Measurements from ENCODE around the gene STAT3.

STAT3 gene

DNA sequence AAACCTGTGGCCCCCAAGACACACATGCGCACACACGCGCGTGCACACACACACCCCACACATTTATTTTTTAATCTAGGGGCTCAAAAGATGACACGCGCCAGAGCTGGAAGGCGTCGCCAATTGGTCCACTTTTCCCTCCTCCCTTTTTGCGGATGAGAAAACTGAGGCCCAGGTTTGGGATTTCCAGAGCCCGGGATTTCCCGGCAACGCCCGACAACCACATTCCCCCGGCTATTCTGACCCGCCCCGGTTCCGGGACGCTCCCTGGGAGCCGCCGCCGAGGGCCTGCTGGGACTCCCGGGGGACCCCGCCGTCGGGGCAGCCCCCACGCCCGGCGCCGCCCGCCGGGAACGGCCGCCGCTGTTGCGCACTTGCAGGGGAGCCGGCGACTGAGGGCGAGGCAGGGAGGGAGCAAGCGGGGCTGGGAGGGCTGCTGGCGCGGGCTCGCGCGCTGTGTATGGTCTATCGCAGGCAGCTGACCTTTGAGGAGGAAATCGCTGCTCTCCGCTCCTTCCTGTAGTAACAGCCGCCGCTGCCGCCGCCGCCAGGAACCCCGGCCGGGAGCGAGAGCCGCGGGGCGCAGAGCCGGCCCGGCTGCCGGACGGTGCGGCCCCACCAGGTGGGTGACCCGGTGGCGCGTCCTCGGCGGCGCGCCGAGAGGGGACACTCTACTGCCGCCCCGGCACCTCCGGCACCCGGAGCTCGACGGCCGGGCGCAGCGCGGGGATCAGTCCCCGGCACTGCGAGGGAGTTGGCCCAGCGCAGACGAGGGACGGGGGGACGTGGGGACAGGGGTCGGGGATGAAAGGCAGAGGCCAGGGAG lies 100.1 kb downstream of the STAT3 start, which contains the start of gene STAT5A:
Gene STAT5A, plus strand, starts transcription at position 522 of the 826 bp plus-strand sequence. CDS start 914 bp downstream, outside the sequence.
- H3K27ac ChIP-seq, result peak within 1 kb of the TSS; percentile 86 to 96
- peak within 1 kb of the TSS; percentile 95 for H3K4me3 ChIP-seq
- peak; percentile 96 for DNase-seq (ENCODE audit: low spot score)
- TF ChIP-seq, protein P1, sequence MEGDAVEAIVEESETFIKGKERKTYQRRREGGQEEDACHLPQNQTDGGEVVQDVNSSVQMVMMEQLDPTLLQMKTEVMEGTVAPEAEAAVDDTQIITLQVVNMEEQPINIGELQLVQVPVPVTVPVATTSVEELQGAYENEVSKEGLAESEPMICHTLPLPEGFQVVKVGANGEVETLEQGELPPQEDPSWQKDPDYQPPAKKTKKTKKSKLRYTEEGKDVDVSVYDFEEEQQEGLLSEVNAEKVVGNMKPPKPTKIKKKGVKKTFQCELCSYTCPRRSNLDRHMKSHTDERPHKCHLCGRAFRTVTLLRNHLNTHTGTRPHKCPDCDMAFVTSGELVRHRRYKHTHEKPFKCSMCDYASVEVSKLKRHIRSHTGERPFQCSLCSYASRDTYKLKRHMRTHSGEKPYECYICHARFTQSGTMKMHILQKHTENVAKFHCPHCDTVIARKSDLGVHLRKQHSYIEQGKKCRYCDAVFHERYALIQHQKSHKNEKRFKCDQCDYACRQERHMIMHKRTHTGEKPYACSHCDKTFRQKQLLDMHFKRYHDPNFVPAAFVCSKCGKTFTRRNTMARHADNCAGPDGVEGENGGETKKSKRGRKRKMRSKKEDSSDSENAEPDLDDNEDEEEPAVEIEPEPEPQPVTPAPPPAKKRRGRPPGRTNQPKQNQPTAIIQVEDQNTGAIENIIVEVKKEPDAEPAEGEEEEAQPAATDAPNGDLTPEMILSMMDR (IDR thresholded peaks at IDR 0.05), result no peak

- DNase-seq (ENCODE audit: low spot score), result peak; percentile 88
Observed at GRCh38 chr17:42287305-42287976, 100.8 kb downstream of the STAT3 start.

GRCh38 chr17:42286411-42287221 lies 101.6 kb downstream of the STAT3 start:
- H3K4me3 ChIP-seq, result peak overlapping the region; percentile 95
- TF ChIP-seq, protein P1 (IDR thresholded peaks at IDR 0.05), result no peak
- H3K27ac ChIP-seq, result peak overlapping the region; percentile 86 to 96
- DNase-seq (ENCODE audit: low spot score), result no peak

More at GRCh38 chr17:42287305-42287976, 100.8 kb downstream of the STAT3 start:
- peak overlapping the region; percentile 95 for H3K4me3 ChIP-seq
- H3K27ac ChIP-seq, result peak overlapping the region; percentile 86 to 96
- TF ChIP-seq, protein P1 (IDR thresholded peaks at IDR 0.05), result no peak

DNA sequence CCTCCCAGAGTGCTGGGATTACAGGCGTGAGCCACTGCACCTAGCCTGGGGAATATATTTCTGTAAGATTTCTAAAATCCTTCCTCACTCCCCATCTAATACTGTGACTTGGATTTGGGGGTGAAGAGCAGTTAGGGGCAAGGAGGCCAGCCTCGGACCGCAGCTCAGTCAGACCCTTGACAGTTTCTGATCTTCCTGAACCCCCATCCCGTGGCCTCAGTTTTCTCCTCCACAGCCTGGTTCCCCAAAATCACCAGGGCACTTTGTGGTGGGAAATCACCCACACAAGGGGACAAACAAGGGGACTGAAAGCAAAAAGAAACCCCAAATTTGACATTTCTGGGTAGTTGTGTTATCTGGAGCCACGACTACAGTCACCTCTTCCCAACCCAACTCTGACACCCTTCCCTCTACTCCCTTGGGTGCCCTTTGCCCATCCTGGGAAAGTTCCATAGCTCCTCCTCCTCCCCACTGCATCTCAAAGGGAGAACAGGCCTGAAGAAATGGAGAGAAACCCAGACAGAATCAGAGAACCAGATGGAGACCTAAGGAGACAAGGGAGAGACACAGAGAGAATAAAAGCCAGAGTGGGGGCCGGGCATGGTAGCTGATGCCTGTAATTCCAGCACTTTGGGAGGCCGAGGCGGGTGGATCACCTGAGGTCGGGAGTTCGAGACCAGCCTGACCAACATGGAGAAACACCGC lies 102.7 kb downstream of the STAT3 start:
- no peak overlapping the region for H3K27ac ChIP-seq
- TF ChIP-seq, protein P1 (IDR thresholded peaks at IDR 0.05), result no peak
- DNase-seq (ENCODE audit: low spot score), result no peak
- H3K4me3 ChIP-seq, result no peak overlapping the region

GRCh38 chr17:42284566-42284965 lies 103.7 kb downstream of the STAT3 start:
- no peak overlapping the region for H3K27ac ChIP-seq
- H3K4me3 ChIP-seq, result no peak overlapping the region
- TF ChIP-seq, protein P1 (IDR thresholded peaks at IDR 0.05), result no peak
- no peak for DNase-seq (ENCODE audit: low spot score)

DNA sequence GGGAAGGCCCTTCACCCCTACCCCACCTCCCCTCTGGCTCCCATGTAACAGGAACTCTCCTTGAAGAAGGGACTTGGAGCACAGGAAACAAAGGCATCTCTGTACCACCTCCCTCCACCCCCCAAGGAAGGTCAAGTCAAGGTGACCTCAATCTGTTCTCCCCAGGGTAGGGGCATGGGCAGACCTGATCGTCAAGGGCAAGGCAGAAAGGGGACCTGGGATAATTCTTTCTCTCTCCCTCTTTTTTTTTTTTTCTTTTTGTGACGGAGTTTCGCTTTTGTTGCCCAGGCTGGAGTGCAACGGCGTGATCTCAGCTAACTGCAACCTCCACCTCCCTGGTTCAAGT lies 104.2 kb downstream of the STAT3 start:
- TF ChIP-seq, protein P1 (IDR thresholded peaks at IDR 0.05), result no peak
- no peak overlapping the region for H3K27ac ChIP-seq
- DNase-seq (ENCODE audit: low spot score), result no peak
- no peak overlapping the region for H3K4me3 ChIP-seq

All from coronary artery (tissue), 2 donors.